Measurements from ENCODE around the gene DCTN4.

Gene DCTN4

DNA sequence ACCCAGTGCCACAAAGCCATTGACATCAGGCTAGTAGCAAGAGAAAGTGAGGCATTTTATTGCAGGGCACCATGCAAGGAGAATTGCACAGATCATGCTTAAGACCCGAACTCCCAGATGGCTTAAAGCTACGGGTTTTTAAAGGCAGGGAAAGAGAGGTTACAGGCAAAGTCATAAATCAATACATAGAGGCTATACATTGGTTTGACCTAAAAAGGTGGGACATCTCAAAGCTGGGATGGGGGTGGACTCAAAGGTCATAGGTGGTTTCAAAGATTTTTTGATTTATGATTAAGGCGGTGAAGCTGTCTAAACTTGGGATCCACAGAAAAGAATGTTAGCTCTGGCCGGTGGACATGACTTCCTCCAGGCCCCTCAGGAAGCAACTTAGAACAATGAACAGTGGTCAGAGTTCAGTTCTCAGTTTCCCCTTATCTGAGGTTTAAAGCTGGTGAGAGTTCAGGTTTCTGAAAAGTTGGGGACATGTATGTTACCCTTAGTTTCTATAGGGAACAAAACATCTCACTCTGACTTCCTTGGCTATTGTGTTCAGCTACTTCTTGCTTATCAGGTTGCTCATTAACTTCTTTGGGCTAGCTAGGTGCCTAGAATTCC, 51.9 kb downstream of the DCTN4 start:
- Histone ChIP-seq H3K9ac (ENCODE audit: low read length in 5 of 5) (peak overlapping the region in 1 of 5 donors; percentile 7), H3K9me3 (ENCODE audit: control insufficient read depth in 5 of 5, low read length in 5 of 5) (no peaks in the 10 kb centered on the region), H3K4me1 (ENCODE audit: control insufficient read depth in 5 of 5, insufficient read depth in 5 of 5, low read length in 5 of 5) (peaks cover 0 to 7% (median 0%) of the 10 kb centered on the region in 5 donors), H3K27me3 (ENCODE audit: control insufficient read depth in 5 of 5, insufficient read depth in 4 of 5, low read length in 5 of 5) (no peaks in the 10 kb centered on the region), H3K27ac (ENCODE audit: low read depth, low read length) (no peak overlapping the region), H3K36me3 (ENCODE audit: control insufficient read depth in 5 of 5, insufficient read depth in 5 of 5, low read length in 5 of 5) (peaks cover 27 to 40% (median 36%) of the 10 kb centered on the region in 5 donors), H3K4me3 (ENCODE audit: low read depth in 1 of 5, low read length in 5 of 5) (no peak overlapping the region)

DNA sequence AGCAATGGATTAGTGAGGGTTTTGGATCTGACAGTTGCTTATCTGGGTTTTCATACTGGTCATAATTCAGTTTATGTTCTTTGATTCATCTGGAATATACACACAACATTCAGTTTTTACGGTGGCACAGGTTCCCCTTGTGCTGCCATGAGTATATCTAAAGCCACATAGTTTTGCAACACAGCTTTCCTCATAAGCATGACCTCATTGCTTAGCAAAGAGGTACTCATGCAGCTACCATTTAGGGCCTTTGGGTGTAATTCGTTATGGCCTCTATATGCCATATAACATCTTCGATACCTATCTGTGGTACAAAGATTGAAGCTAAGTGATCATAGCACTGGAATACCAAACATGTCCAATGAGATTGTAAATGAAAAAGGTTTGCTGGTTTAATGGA, 55.1 kb downstream of the DCTN4 start:
- H3K36me3 ChIP-seq (ENCODE audit: control insufficient read depth in 5 of 5, insufficient read depth in 5 of 5, low read length in 5 of 5) = peaks cover 5 to 10% (median 9%) of the 10 kb centered on the region in 5 donors
- H3K27ac ChIP-seq (ENCODE audit: low read depth, low read length) = no peak overlapping the region
- no peaks in the 10 kb centered on the region for H3K9me3 ChIP-seq (ENCODE audit: control insufficient read depth in 5 of 5, low read length in 5 of 5)
- H3K4me1 ChIP-seq (ENCODE audit: control insufficient read depth in 5 of 5, insufficient read depth in 5 of 5, low read length in 5 of 5) = peaks cover 0 to 28% (median 19%) of the 10 kb centered on the region in 5 donors
- H3K27me3 ChIP-seq (ENCODE audit: control insufficient read depth in 5 of 5, insufficient read depth in 4 of 5, low read length in 5 of 5) = no peaks in the 10 kb centered on the region
- H3K9ac ChIP-seq (ENCODE audit: low read length in 5 of 5) = no peak overlapping the region
- no peak overlapping the region for H3K4me3 ChIP-seq (ENCODE audit: low read depth in 1 of 5, low read length in 5 of 5)

DNA sequence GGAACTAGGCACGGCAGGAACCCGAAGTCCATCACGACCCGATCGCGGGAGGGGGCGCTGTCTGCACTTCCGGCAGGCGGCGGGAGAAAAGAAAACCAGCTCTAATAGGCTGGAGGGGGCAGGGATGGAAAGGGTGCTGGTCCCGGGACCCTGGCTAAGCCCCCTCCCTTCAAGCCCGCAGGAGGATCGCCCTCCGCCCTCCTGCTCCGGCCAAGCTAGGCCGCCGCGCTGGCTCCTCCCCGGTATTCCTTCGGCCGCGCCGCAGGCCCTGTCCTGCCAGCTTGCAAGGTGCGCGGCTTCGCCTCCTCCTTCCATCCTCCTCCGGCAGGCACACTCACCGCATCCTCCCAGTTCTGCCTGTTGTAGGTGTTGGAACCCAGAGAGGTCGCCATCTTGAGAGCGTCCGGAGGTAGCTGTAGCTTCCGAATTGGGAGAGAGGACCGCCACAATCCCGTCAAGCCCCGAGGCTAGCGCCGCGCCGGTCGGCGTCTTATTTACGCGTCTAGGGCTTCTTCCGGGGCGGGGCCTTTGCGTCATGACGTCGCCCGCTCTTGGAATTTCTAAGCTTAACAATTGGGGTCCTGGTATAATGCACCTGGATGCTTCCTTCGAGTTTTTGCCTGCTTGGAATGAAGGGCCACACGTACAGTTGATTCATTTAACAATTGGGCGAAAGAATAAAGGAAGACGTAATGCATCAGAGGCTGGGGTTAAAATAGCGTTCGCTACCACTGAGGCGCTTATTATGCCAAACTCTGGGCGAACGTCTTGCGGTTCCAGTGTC, 58.0 kb downstream of the DCTN4 start, which contains the start of gene RBM22:
RBM22 (minus strand) TSS at position 469 of the 784 bp plus-strand sequence; CDS start at position 392, 77 bp downstream.
- H3K27me3 ChIP-seq (ENCODE audit: control insufficient read depth in 5 of 5, insufficient read depth in 4 of 5, low read length in 5 of 5) = no peaks in the 10 kb centered on the region
- peak within 1 kb of the TSS; percentile 91 to 97 (median 95) for H3K9ac ChIP-seq (ENCODE audit: low read length in 5 of 5)
- peaks cover 13 to 31% (median 29%) of the 10 kb centered on the region in 5 donors for H3K36me3 ChIP-seq (ENCODE audit: control insufficient read depth in 5 of 5, insufficient read depth in 5 of 5, low read length in 5 of 5)
- peak within 1 kb of the TSS; percentile 91 for H3K27ac ChIP-seq (ENCODE audit: low read depth, low read length)
- peak within 1 kb of the TSS; percentile 94 to 100 (median 99) for H3K4me3 ChIP-seq (ENCODE audit: low read depth in 1 of 5, low read length in 5 of 5)
- H3K4me1 ChIP-seq (ENCODE audit: control insufficient read depth in 5 of 5, insufficient read depth in 5 of 5, low read length in 5 of 5) = peaks cover 0 to 22% (median 19%) of the 10 kb centered on the region in 5 donors
- H3K9me3 ChIP-seq (ENCODE audit: control insufficient read depth in 5 of 5, low read length in 5 of 5) = no peaks in the 10 kb centered on the region

DNA sequence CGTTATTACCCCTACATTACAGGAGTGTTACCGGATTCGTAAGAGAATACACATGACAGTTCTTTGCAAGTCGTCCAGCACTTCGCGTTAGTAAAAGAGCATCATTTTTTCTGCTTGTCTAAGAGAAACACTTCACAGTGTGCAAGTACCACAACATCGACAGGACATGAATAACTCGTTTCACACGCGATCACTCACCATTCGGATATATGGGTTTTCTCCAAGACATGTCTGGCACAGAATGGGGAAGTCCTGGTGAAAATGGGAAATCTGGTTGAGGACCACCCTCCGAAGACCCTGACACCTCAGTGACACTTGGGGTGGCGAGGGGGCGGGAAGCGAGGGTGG, 58.6 kb downstream of the DCTN4 start:
- peaks cover 19 to 37% (median 35%) of the 10 kb centered on the region in 5 donors for H3K36me3 ChIP-seq (ENCODE audit: control insufficient read depth in 5 of 5, insufficient read depth in 5 of 5, low read length in 5 of 5)
- peak overlapping the region; percentile 91 for H3K27ac ChIP-seq (ENCODE audit: low read depth, low read length)
- no peaks in the 10 kb centered on the region for H3K9me3 ChIP-seq (ENCODE audit: control insufficient read depth in 5 of 5, low read length in 5 of 5)
- peak overlapping the region; percentile 94 to 100 (median 99) for H3K4me3 ChIP-seq (ENCODE audit: low read depth in 1 of 5, low read length in 5 of 5)
- peak overlapping the region; percentile 91 to 97 (median 95) for H3K9ac ChIP-seq (ENCODE audit: low read length in 5 of 5)
- peaks cover 0 to 22% (median 19%) of the 10 kb centered on the region in 5 donors for H3K4me1 ChIP-seq (ENCODE audit: control insufficient read depth in 5 of 5, insufficient read depth in 5 of 5, low read length in 5 of 5)
- H3K27me3 ChIP-seq (ENCODE audit: control insufficient read depth in 5 of 5, insufficient read depth in 4 of 5, low read length in 5 of 5) = no peaks in the 10 kb centered on the region

DNA sequence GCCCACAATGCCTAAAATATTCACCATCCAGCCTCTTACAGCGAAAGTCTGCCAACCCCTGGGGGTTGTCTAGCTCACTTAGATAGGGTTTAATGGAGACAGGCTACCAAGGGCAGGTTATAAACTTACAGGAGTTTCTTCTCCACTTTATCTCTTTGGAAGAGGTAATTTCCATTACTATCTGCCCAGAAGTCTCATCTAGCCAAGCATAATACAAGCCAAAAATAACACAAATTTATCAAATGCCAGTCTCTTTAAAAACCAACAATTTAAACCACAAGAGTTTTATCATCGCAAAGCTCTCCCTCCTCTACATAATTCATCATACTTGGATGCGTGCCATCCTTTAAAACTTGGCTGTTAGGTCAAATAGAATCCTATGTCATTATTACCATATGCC, 64.2 kb downstream of the DCTN4 start:
- H3K4me1 ChIP-seq (ENCODE audit: control insufficient read depth in 5 of 5, insufficient read depth in 5 of 5, low read length in 5 of 5) = peaks cover 0 to 9% (median 6%) of the 10 kb centered on the region in 5 donors
- H3K27ac ChIP-seq (ENCODE audit: low read depth, low read length) = no peak overlapping the region

DNA sequence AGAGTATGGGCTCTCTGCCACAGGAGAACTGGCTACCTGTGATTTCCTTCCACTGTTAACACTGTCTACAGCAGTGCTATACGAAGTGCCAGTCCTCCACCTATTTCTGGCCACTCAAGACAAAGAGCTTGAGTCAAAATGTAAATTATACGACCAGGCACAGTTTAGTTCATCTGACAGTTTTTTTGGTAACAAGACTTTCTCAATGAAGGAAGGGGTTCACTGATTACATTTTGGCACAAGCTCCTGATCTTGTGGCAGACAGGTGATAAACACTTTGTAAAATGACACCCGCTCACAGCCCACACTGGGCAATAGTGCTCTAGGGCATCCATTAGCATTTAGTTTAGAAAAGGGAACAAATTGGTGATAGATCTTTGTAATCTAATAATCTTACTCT, 66.5 kb downstream of the DCTN4 start:
- Histone ChIP-seq H3K27me3 (ENCODE audit: control insufficient read depth in 5 of 5, insufficient read depth in 4 of 5, low read length in 5 of 5) (no peaks in the 10 kb centered on the region), H3K27ac (ENCODE audit: low read depth, low read length) (no peak overlapping the region), H3K9me3 (ENCODE audit: control insufficient read depth in 5 of 5, low read length in 5 of 5) (no peaks in the 10 kb centered on the region), H3K9ac (ENCODE audit: low read length in 5 of 5) (no peak overlapping the region), H3K4me3 (ENCODE audit: low read depth in 1 of 5, low read length in 5 of 5) (no peak overlapping the region), H3K36me3 (ENCODE audit: control insufficient read depth in 5 of 5, insufficient read depth in 5 of 5, low read length in 5 of 5) (peaks cover 54 to 75% (median 69%) of the 10 kb centered on the region in 5 donors), H3K4me1 (ENCODE audit: control insufficient read depth in 5 of 5, insufficient read depth in 5 of 5, low read length in 5 of 5) (no peaks in the 10 kb centered on the region)

More for the DNA sequence above, 64.2 kb downstream of the DCTN4 start:
- Histone ChIP-seq H3K9ac (ENCODE audit: low read length in 5 of 5) (no peak overlapping the region), H3K36me3 (ENCODE audit: control insufficient read depth in 5 of 5, insufficient read depth in 5 of 5, low read length in 5 of 5) (peaks cover 53 to 83% (median 82%) of the 10 kb centered on the region in 5 donors), H3K27me3 (ENCODE audit: control insufficient read depth in 5 of 5, insufficient read depth in 4 of 5, low read length in 5 of 5) (no peaks in the 10 kb centered on the region), H3K9me3 (ENCODE audit: control insufficient read depth in 5 of 5, low read length in 5 of 5) (no peaks in the 10 kb centered on the region), H3K4me3 (ENCODE audit: low read depth in 1 of 5, low read length in 5 of 5) (no peak overlapping the region)

DNA sequence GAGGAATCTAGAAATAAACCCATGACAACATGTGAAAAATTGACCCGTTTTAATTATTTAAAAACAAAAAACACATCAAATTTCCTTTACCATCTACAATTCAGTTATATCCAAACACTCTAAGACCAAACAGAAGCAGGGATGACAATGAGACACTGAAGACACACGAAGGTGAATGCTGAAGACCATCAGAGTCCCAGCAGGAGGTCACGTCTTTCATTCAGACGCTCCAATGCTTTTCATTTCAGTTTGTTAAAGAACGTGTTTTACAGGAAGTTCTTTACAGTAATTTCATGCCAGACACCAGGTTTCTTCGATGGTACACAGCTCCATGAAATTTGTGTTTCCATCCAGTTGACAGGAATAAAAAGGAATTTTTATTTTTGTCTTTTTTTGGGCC, 68.1 kb downstream of the DCTN4 start:
- Histone ChIP-seq H3K9ac (ENCODE audit: low read length in 5 of 5) (no peak overlapping the region), H3K4me1 (ENCODE audit: control insufficient read depth in 5 of 5, insufficient read depth in 5 of 5, low read length in 5 of 5) (no peaks in the 10 kb centered on the region), H3K27me3 (ENCODE audit: control insufficient read depth in 5 of 5, insufficient read depth in 4 of 5, low read length in 5 of 5) (no peaks in the 10 kb centered on the region), H3K4me3 (ENCODE audit: low read depth in 1 of 5, low read length in 5 of 5) (no peak overlapping the region), H3K36me3 (ENCODE audit: control insufficient read depth in 5 of 5, insufficient read depth in 5 of 5, low read length in 5 of 5) (peaks cover 47 to 64% (median 54%) of the 10 kb centered on the region in 5 donors), H3K27ac (ENCODE audit: low read depth, low read length) (no peak overlapping the region), H3K9me3 (ENCODE audit: control insufficient read depth in 5 of 5, low read length in 5 of 5) (no peaks in the 10 kb centered on the region)

DNA sequence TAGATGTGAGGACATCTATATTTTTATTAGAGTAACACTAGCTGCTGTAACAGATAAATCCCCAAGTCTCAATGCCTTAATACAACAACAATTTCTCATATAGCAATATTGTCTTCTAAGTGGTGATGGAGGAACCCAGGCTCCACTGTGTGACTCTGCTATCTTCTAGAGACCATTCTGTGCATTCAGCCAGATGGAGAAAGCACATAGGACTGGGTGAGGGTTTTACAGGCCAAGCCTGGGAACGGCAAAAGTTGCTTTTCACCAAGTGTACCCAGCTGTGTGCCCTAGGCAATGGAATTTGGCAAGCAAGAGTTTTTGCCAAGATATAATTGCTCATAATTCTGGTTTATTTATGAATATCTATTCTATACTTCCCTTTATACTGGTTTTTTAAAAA, 69.7 kb downstream of the DCTN4 start:
- H3K4me3 ChIP-seq (ENCODE audit: low read depth in 1 of 5, low read length in 5 of 5) = no peak overlapping the region
- H3K9me3 ChIP-seq (ENCODE audit: control insufficient read depth in 5 of 5, low read length in 5 of 5) = no peaks in the 10 kb centered on the region
- H3K4me1 ChIP-seq (ENCODE audit: control insufficient read depth in 5 of 5, insufficient read depth in 5 of 5, low read length in 5 of 5) = no peaks in the 10 kb centered on the region
- H3K9ac ChIP-seq (ENCODE audit: low read length in 5 of 5) = no peak overlapping the region
- no peak overlapping the region for H3K27ac ChIP-seq (ENCODE audit: low read depth, low read length)
- H3K27me3 ChIP-seq (ENCODE audit: control insufficient read depth in 5 of 5, insufficient read depth in 4 of 5, low read length in 5 of 5) = no peaks in the 10 kb centered on the region
- H3K36me3 ChIP-seq (ENCODE audit: control insufficient read depth in 5 of 5, insufficient read depth in 5 of 5, low read length in 5 of 5) = peaks cover 35 to 48% (median 37%) of the 10 kb centered on the region in 5 donors

DNA sequence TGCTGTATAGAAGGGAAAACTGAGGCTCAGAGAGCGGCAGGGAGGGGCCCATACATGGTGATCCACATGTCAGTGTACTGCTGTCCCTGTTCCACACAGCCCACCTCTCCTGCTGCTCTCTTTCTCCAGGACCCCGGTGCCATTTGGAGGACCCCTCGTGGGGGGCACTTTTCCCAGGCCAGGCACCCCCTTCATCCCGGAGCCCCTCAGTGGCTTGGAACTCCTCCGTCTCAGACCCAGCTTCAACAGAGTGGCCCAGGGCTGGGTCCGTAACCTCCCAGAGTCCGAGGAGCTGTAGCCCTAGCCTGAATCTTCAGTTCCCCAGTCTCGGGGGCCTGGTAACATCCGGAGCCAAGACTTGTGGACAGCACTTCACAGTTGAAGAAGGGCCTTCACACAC, 82.2 kb downstream of the DCTN4 start:
- Histone ChIP-seq H3K4me1 (ENCODE audit: control insufficient read depth in 5 of 5, insufficient read depth in 5 of 5, low read length in 5 of 5) (peaks cover 0 to 35% (median 33%) of the 10 kb centered on the region in 5 donors), H3K27me3 (ENCODE audit: control insufficient read depth in 5 of 5, insufficient read depth in 4 of 5, low read length in 5 of 5) (peaks cover 0 to 2% (median 0%) of the 10 kb centered on the region in 5 donors), H3K9ac (ENCODE audit: low read length in 5 of 5) (no peak overlapping the region), H3K9me3 (ENCODE audit: control insufficient read depth in 5 of 5, low read length in 5 of 5) (no peaks in the 10 kb centered on the region), H3K36me3 (ENCODE audit: control insufficient read depth in 5 of 5, insufficient read depth in 5 of 5, low read length in 5 of 5) (peaks cover 0 to 6% (median 3%) of the 10 kb centered on the region in 5 donors), H3K27ac (ENCODE audit: low read depth, low read length) (no peak overlapping the region), H3K4me3 (ENCODE audit: low read depth in 1 of 5, low read length in 5 of 5) (no peak overlapping the region)

DNA sequence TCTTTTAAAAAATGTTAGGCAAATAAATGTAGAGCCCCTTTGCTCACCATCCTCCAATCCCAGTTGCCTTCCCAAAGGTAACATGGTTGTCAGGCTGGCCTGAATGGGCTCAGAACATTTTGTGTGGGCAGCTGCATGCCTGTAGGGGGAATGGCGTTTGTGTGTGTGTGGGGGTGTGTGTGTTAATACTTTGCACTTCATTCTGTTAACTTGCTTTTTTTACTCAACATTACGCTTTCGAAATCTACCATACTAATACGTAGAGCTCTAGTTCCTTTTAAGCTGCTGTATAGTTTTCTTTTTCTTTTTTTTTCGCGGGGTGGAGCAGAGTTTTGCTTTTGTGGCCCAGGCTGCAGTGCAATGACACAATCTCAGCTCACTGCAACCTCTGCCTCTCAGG, 83.7 kb downstream of the DCTN4 start:
- Histone ChIP-seq H3K27ac (ENCODE audit: low read depth, low read length) (no peak overlapping the region), H3K9me3 (ENCODE audit: control insufficient read depth in 5 of 5, low read length in 5 of 5) (no peaks in the 10 kb centered on the region), H3K9ac (ENCODE audit: low read length in 5 of 5) (no peak overlapping the region)

More for the DNA sequence above, 83.7 kb downstream of the DCTN4 start:
- peaks cover 0 to 6% (median 3%) of the 10 kb centered on the region in 5 donors for H3K36me3 ChIP-seq (ENCODE audit: control insufficient read depth in 5 of 5, insufficient read depth in 5 of 5, low read length in 5 of 5)
- peaks cover 0 to 42% (median 35%) of the 10 kb centered on the region in 5 donors for H3K4me1 ChIP-seq (ENCODE audit: control insufficient read depth in 5 of 5, insufficient read depth in 5 of 5, low read length in 5 of 5)
- H3K27me3 ChIP-seq (ENCODE audit: control insufficient read depth in 5 of 5, insufficient read depth in 4 of 5, low read length in 5 of 5) = peaks cover 0 to 3% (median 0%) of the 10 kb centered on the region in 5 donors
- no peak overlapping the region for H3K4me3 ChIP-seq (ENCODE audit: low read depth in 1 of 5, low read length in 5 of 5)
